ENCODE data around the gene NUP98. TPM values are rescaled to one million over a fixed set of nuclear protein-coding genes. Genes with fewer than 3 reads are reported as not detected.

Gene NUP98
- total and polyA plus RNA-seq, 9 donors = 38.5 to 126 (median 77.6) TPM

- H3K27me3 ChIP-seq = no peaks in the 10 kb centered on the region
- no peak overlapping the region for H3K27ac ChIP-seq
- TF ChIP-seq POLR2A (IDR thresholded peaks at IDR 0.05) (no peak), EP300 (IDR thresholded peaks at IDR 0.05) (no peak), CTCF (IDR thresholded peaks at IDR 0.05) (no peak)
- no peaks in the 10 kb centered on the region for H3K9me3 ChIP-seq
- intact Hi-C loops (cut with DNase I) = no loop called here
- H3K36me3 ChIP-seq = no peaks in the 10 kb centered on the region
- WGBS, 3 donors = 46 to 57% (median 54%) methylated on average over 8 of the region's 8 CpGs
- H3K4me1 ChIP-seq (ENCODE audit: insufficient read depth) = peaks cover 6% of the 10 kb centered on the region
- no peak for DNase-seq
- H3K4me3 ChIP-seq = no peak overlapping the region
Observed at GRCh38 chr11:3786781-3787428, 10.4 kb downstream of the NUP98 start.

DNA sequence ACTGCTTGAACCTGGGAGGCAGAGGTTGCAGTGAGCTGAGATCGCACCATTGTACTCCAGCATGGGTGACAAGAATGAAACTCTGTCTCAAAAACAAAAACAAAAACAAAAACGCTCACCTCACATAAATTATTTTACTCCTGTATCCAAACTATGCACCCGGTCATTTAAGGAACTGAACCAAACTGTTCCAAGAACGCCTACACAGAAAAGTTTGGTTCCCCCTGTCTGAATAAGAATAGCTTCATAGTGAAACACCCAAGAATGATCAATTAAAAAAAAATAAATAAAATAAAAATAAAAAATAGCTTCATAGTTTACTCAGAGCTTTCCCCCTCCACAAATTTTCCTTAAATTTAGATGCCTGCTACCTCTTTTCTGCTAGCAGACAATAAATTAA lies 13.7 kb downstream of the NUP98 start:
- TF ChIP-seq CTCF (IDR thresholded peaks at IDR 0.05) = no peak
- TF ChIP-seq POLR2A (IDR thresholded peaks at IDR 0.05) = no peak
- TF ChIP-seq EP300 (IDR thresholded peaks at IDR 0.05) = no peak
- WGBS, 3 donors = 71 to 83% (median 75%) methylated on average over 4 of the region's 4 CpGs
- Histone ChIP-seq H3K36me3 (no peaks in the 10 kb centered on the region), H3K27ac (no peak overlapping the region), H3K4me1 (ENCODE audit: insufficient read depth) (peaks cover 6% of the 10 kb centered on the region), H3K27me3 (no peaks in the 10 kb centered on the region), H3K9me3 (no peaks in the 10 kb centered on the region), H3K4me3 (no peak overlapping the region)
- DNase-seq = no peak
- intact Hi-C loops (cut with DNase I) = no loop called here

GRCh38 chr11:3782963-3783362 lies 14.4 kb downstream of the NUP98 start:
- H3K27me3 ChIP-seq = no peaks in the 10 kb centered on the region
- H3K36me3 ChIP-seq = no peaks in the 10 kb centered on the region
- WGBS, 3 donors = 91 to 94% (median 93%) methylated on average over 5 of the region's 5 CpGs
- no peak overlapping the region for H3K27ac ChIP-seq
- no peak overlapping the region for H3K4me3 ChIP-seq
- DNase-seq = no peak
- H3K9me3 ChIP-seq = no peaks in the 10 kb centered on the region
- intact Hi-C loops (cut with DNase I) = no loop called here
- TF ChIP-seq EP300 (IDR thresholded peaks at IDR 0.05) (no peak), POLR2A (IDR thresholded peaks at IDR 0.05) (no peak), CTCF (IDR thresholded peaks at IDR 0.05) (no peak)
- peaks cover 6% of the 10 kb centered on the region for H3K4me1 ChIP-seq (ENCODE audit: insufficient read depth)

- H3K4me3 ChIP-seq = no peak overlapping the region
- no peaks in the 10 kb centered on the region for H3K9me3 ChIP-seq
- no peak overlapping the region for H3K27ac ChIP-seq
- 4 to 12% (median 4%) methylated on average over 2 of the region's 2 CpGs for WGBS, 3 donors
- intact Hi-C loops (cut with DNase I) = no loop called here
- no peaks in the 10 kb centered on the region for H3K4me1 ChIP-seq (ENCODE audit: insufficient read depth)
- no peaks in the 10 kb centered on the region for H3K27me3 ChIP-seq
- H3K36me3 ChIP-seq = no peaks in the 10 kb centered on the region
- TF ChIP-seq POLR2A (IDR thresholded peaks at IDR 0.05) (no peak), CTCF (IDR thresholded peaks at IDR 0.05) (no peak), EP300 (IDR thresholded peaks at IDR 0.05) (no peak)
- no peak for DNase-seq
Observed at GRCh38 chr11:3781423-3781822, 15.9 kb downstream of the NUP98 start.

Measured in ovary (tissue), 9 donors.